ENCODE results near the gene CLDN34. TPM values are rescaled to one million over a fixed set of nuclear protein-coding genes. Genes with fewer than 3 reads are reported as not detected.

Gene CLDN34
- total RNA-seq, 1 experiment from 2014 or later: not detected

DNA sequence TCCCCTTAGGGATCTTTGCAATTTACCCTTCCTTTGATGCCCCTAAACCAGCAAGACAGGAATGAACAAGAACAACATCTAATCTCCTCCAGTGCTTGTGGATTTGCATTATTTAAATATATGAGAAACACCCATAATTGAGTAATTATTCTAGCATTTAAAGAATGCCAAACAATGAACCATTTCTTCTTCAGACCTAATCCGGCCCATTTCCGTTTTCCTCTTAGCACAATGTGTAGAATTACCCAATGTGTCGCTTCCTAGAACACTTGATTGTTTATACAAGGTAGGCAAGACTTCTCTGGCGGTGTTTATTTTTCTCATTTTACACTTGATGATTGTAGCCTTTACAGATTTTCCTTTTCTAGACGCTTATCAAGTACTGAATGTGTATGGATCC lies 43.5 kb downstream of the CLDN34 start:
- H3K4me1 ChIP-seq: peaks cover 16% of the 10 kb centered on the region

DNA sequence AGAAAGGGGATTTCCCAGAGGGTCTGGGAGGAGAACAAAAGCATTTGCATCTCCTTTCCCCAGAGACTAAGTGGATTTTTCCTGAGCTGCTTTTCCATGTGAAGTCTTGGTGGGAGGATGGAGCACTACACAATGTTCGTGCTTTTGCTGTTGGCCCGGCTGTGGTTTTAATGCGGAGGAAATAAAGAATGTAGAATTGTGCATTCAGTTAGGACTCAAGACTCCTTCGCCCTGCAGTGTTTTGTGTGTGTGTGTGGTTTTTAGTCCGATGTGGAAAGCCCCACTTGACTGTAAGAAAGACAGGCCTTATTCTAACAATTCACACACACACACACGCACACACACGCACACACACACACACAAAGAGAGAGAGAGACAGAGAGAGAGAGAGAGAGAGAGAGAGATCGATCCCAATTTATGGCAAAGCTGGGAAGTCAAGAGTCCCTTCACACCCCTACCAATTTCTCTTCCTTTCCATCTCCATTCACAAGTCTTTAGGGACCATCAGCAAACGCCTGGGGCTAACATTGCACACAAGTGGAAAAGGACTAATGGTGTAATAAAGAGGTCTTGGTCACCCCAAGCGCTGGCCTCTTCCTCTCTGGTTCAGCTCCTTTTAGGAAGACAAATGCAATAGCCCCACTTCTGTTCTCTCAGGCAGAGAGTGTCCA lies 44.2 kb downstream of the CLDN34 start:
- Histone ChIP-seq H3K27me3 (replicated peaks; ENCODE audit: control insufficient read depth, insufficient read depth, low read length) (no peaks in the 10 kb centered on the region), H3K9me3 (no peaks in the 10 kb centered on the region), H3K4me1 (peaks cover 9% of the 10 kb centered on the region), H3K4me3 (ENCODE audit: low read depth, low read length) (no peak overlapping the region), H3K36me3 (ENCODE audit: control insufficient read depth, insufficient read depth, low read length) (no peaks in the 10 kb centered on the region)
- intact Hi-C loops (cut with micrococcal nuclease; ENCODE audit: unreplicated experiment): no loop called here
- ChIA-PET CTCF (no interaction called here), POLR2A (interaction anchor here (0.5 kb wide), 1 partner anchor 28 kb away, joined by 3 read pairs; no protein-coding TSS in a partner anchor)
- no peaks in the 10 kb centered on the region for H3K27me3 Mint-ChIP-seq (ENCODE audit: insufficient read depth, unreplicated experiment)
- TF ChIP-seq, protein P1, sequence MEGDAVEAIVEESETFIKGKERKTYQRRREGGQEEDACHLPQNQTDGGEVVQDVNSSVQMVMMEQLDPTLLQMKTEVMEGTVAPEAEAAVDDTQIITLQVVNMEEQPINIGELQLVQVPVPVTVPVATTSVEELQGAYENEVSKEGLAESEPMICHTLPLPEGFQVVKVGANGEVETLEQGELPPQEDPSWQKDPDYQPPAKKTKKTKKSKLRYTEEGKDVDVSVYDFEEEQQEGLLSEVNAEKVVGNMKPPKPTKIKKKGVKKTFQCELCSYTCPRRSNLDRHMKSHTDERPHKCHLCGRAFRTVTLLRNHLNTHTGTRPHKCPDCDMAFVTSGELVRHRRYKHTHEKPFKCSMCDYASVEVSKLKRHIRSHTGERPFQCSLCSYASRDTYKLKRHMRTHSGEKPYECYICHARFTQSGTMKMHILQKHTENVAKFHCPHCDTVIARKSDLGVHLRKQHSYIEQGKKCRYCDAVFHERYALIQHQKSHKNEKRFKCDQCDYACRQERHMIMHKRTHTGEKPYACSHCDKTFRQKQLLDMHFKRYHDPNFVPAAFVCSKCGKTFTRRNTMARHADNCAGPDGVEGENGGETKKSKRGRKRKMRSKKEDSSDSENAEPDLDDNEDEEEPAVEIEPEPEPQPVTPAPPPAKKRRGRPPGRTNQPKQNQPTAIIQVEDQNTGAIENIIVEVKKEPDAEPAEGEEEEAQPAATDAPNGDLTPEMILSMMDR (IDR thresholded peaks at IDR 0.05; ENCODE audit: insufficient read depth in 1 of 2, low read depth in 1 of 2, low read length in 1 of 2, severe bottlenecking in 1 of 2, unreplicated experiment in 1 of 2): no peak
- peak overlapping the region; percentile 61 for H3K27ac Mint-ChIP-seq (ENCODE audit: unreplicated experiment)
- BruUV-seq (replicated peaks): no TSS peak
- H3K36me3 Mint-ChIP-seq (ENCODE audit: insufficient read depth, unreplicated experiment): peaks cover 4% of the 10 kb centered on the region
- DNase-seq: no peak
- H3K4me1 Mint-ChIP-seq (ENCODE audit: low read depth, unreplicated experiment): peaks cover 24% of the 10 kb centered on the region
- H3K4me3 Mint-ChIP-seq (ENCODE audit: unreplicated experiment): peak overlapping the region; percentile 11
- H3K9me3 Mint-ChIP-seq (ENCODE audit: unreplicated experiment): no peaks in the 10 kb centered on the region

More for the DNA sequence above, 43.5 kb downstream of the CLDN34 start:
- H3K9me3 Mint-ChIP-seq (ENCODE audit: unreplicated experiment): no peaks in the 10 kb centered on the region
- Histone ChIP-seq H3K9me3 (no peaks in the 10 kb centered on the region), H3K27me3 (replicated peaks; ENCODE audit: control insufficient read depth, insufficient read depth, low read length) (no peaks in the 10 kb centered on the region), H3K36me3 (ENCODE audit: control insufficient read depth, insufficient read depth, low read length) (no peaks in the 10 kb centered on the region), H3K4me3 (ENCODE audit: low read depth, low read length) (no peak overlapping the region)
- BruUV-seq (replicated peaks): no TSS peak
- peaks cover 24% of the 10 kb centered on the region for H3K4me1 Mint-ChIP-seq (ENCODE audit: low read depth, unreplicated experiment)
- no peaks in the 10 kb centered on the region for H3K36me3 Mint-ChIP-seq (ENCODE audit: insufficient read depth, unreplicated experiment)
- H3K4me3 Mint-ChIP-seq (ENCODE audit: unreplicated experiment): no peak overlapping the region
- H3K27ac Mint-ChIP-seq (ENCODE audit: unreplicated experiment): peak overlapping the region; percentile 61
- no peaks in the 10 kb centered on the region for H3K27me3 Mint-ChIP-seq (ENCODE audit: insufficient read depth, unreplicated experiment)
- TF ChIP-seq, protein P1 (IDR thresholded peaks at IDR 0.05; ENCODE audit: insufficient read depth in 1 of 2, low read depth in 1 of 2, low read length in 1 of 2, severe bottlenecking in 1 of 2, unreplicated experiment in 1 of 2): no peak
- POLR2A ChIA-PET: no interaction called here
- DNase-seq: no peak
- CTCF ChIA-PET: no interaction called here
- intact Hi-C loops (cut with micrococcal nuclease; ENCODE audit: unreplicated experiment): no loop called here

DNA sequence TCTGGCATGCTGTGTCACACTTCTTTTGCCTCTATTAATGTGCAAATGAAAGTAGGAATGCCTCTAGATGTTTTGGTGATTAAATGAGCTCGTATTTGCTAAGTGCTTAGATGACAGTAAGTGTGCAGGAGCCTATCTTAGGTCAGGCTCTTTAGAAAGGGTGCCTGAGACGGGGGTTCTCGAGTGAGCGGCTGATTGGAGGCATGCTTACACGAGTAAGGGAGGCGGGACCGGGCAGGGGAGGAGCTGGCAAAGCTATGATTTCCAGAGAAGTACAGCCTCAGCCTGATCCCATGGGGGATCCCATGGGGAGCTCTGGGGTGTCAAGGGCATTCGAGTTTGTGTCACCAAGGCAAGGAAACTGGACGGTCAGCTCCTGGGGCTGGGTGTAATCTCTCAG lies 44.8 kb downstream of the CLDN34 start:
- intact Hi-C loops (cut with micrococcal nuclease; ENCODE audit: unreplicated experiment): no loop called here
- Mint-ChIP-seq H3K27ac (ENCODE audit: unreplicated experiment) (peak overlapping the region; percentile 61), H3K4me1 (ENCODE audit: low read depth, unreplicated experiment) (peaks cover 29% of the 10 kb centered on the region), H3K9me3 (ENCODE audit: unreplicated experiment) (no peaks in the 10 kb centered on the region), H3K36me3 (ENCODE audit: insufficient read depth, unreplicated experiment) (peaks cover 10% of the 10 kb centered on the region), H3K27me3 (ENCODE audit: insufficient read depth, unreplicated experiment) (no peaks in the 10 kb centered on the region), H3K4me3 (ENCODE audit: unreplicated experiment) (peak overlapping the region; percentile 11)
- TF ChIP-seq, protein P1 (IDR thresholded peaks at IDR 0.05; ENCODE audit: insufficient read depth in 1 of 2, low read depth in 1 of 2, low read length in 1 of 2, severe bottlenecking in 1 of 2, unreplicated experiment in 1 of 2): no peak
- ChIA-PET POLR2A (no interaction called here), CTCF (no interaction called here)
- no peak for DNase-seq
- Histone ChIP-seq H3K27me3 (replicated peaks; ENCODE audit: control insufficient read depth, insufficient read depth, low read length) (no peaks in the 10 kb centered on the region), H3K4me1 (peaks cover 3% of the 10 kb centered on the region), H3K9me3 (no peaks in the 10 kb centered on the region), H3K36me3 (ENCODE audit: control insufficient read depth, insufficient read depth, low read length) (no peaks in the 10 kb centered on the region), H3K4me3 (ENCODE audit: low read depth, low read length) (no peak overlapping the region)
- BruUV-seq (replicated peaks): no TSS peak

All from Caco-2 (cell line).